HEK293T (cell line): Measurements from ENCODE around the gene DIPK1C.

Experiments used
- BHLHE40 ChIP-seq: fragments of 450-650 bp; IDR thresholded peaks from 2 replicates; pipeline ENCODE4 v1.6.1; 2016; ENCODE audit warnings: mild to moderate bottlenecking, moderate library complexity, borderline replicate concordance
- NFRKB ChIP-seq: fragments of 450-650 bp; IDR thresholded peaks from 2 replicates; pipeline ENCODE4 v1.6.1; 2016; ENCODE audit warnings: mild to moderate bottlenecking, moderate library complexity
- SUZ12 ChIP-seq: fragments of 450-650 bp; IDR thresholded peaks from 2 replicates; pipeline ENCODE4 v1.6.1; 2016; ENCODE audit warnings: mild to moderate bottlenecking
- TARDBP ChIP-seq: fragments of 450-650 bp; IDR thresholded peaks from 2 replicates; pipeline ENCODE4 v1.6.1; 2016

DNA sequence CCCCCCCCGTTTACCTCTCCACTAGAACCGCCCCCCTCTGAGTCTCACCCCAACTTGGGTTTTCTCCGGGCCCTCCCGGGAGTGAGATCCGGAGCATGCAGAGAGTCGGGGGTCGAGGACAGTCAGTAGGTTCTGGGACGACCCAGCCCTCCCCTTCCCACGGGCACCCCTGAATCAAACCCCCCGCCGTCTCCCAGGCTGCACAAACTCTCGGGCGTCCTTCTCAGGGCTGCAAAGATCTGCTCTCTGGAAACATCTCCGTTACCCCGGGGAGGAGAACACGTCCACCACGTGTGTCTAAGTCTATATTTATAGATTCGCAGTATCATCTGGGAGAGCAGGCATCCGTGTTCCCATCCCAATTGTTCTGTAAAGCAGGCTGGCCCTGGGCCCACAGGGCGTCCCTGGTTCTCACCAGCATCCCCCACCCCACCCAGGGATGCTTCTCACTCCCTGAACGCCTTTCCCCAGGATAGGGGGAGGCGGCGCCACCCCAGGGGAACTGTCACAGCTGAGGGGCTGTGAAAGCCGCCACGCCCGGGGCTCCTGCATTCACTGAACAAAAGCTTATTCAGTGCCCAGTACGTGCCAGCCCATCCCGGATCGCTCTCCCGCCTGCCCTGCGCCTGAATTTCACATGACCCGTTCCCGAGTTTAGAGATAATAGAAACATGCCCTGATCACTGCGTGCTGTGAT lies 765 bp upstream of the DIPK1C start:
- no peak for TF ChIP-seq NFRKB
- no peak for TF ChIP-seq BHLHE40
- no peak for TF ChIP-seq SUZ12
- TF ChIP-seq TARDBP, result no peak
